Measurements from ENCODE around the gene EHMT1. TPM values are rescaled to one million over a fixed set of nuclear protein-coding genes. Genes with fewer than 3 reads are reported as not detected.

The EHMT1 gene
- total RNA-seq, 1 donor from 2014 or later, result 64.5 TPM

GRCh38 chr9:137705443-137705863 is 86.6 kb downstream of the EHMT1 start:
- peaks cover 13% of the 10 kb centered on the region for H3K4me1 Mint-ChIP-seq (ENCODE audit: low read depth, unreplicated experiment)
- FAIRE-seq, result no peak
- no peak overlapping the region for H3K4me2 ChIP-seq (ENCODE audit: low read length)
- H3K36me3 Mint-ChIP-seq (ENCODE audit: low read depth, unreplicated experiment), result peaks cover 15% of the 10 kb centered on the region
- DNase-seq (ENCODE audit: low read depth), result no peak
- H3K9me3 Mint-ChIP-seq (ENCODE audit: unreplicated experiment), result peaks cover 7% of the 10 kb centered on the region
- H3K27ac ChIP-seq (ENCODE audit: low read depth, low read length), result no peak overlapping the region
- H3K27ac Mint-ChIP-seq (ENCODE audit: unreplicated experiment), result no peak overlapping the region
- H3K4me3 Mint-ChIP-seq (ENCODE audit: unreplicated experiment), result no peak overlapping the region
- H2AFZ ChIP-seq (ENCODE audit: low read depth, low read length), result no peak overlapping the region
- no peaks in the 10 kb centered on the region for H3K36me3 ChIP-seq (ENCODE audit: insufficient read depth, low read length)
- H3K4me3 ChIP-seq (ENCODE audit: insufficient read depth, low read depth, low read length), result no peak overlapping the region
- H3K9me3 ChIP-seq (ENCODE audit: insufficient read depth, low read depth, low read length), result peaks cover 9% of the 10 kb centered on the region
- peaks cover 85% of the 10 kb centered on the region for H4K20me1 ChIP-seq (ENCODE audit: insufficient read depth, low read length)
- H3K9ac ChIP-seq (ENCODE audit: low read length), result no peak overlapping the region
- no peaks in the 10 kb centered on the region for H3K27me3 ChIP-seq (ENCODE audit: insufficient read depth, low read length)
- H3K4me1 ChIP-seq (ENCODE audit: insufficient read depth, low read length), result no peaks in the 10 kb centered on the region
- TF ChIP-seq CTCF (IDR thresholded peaks at IDR 0.05; ENCODE audit: insufficient read depth, low read depth, low read length) (no peak), EZH2 (IDR thresholded peaks at IDR 0.05; ENCODE audit: insufficient read depth, low read length) (no peak)
- no peaks in the 10 kb centered on the region for H3K27me3 Mint-ChIP-seq (ENCODE audit: low read depth, unreplicated experiment)
- peaks cover 91% of the 10 kb centered on the region for H3K79me2 ChIP-seq (ENCODE audit: insufficient read depth, low read length)

- Histone ChIP-seq H3K27me3 (ENCODE audit: insufficient read depth, low read length) (no peaks in the 10 kb centered on the region), H2AFZ (ENCODE audit: low read depth, low read length) (no peak overlapping the region), H3K4me3 (ENCODE audit: insufficient read depth, low read depth, low read length) (no peak overlapping the region), H3K36me3 (ENCODE audit: insufficient read depth, low read length) (no peaks in the 10 kb centered on the region), H3K9me3 (ENCODE audit: insufficient read depth, low read depth, low read length) (peaks cover 9% of the 10 kb centered on the region), H3K4me1 (ENCODE audit: insufficient read depth, low read length) (no peaks in the 10 kb centered on the region), H3K9ac (ENCODE audit: low read length) (no peak overlapping the region), H3K79me2 (ENCODE audit: insufficient read depth, low read length) (peaks cover 91% of the 10 kb centered on the region), H4K20me1 (ENCODE audit: insufficient read depth, low read length) (peaks cover 84% of the 10 kb centered on the region), H3K4me2 (ENCODE audit: low read length) (no peak overlapping the region), H3K27ac (ENCODE audit: low read depth, low read length) (no peak overlapping the region)
- Mint-ChIP-seq H3K4me3 (ENCODE audit: unreplicated experiment) (no peak overlapping the region), H3K27me3 (ENCODE audit: low read depth, unreplicated experiment) (no peaks in the 10 kb centered on the region), H3K4me1 (ENCODE audit: low read depth, unreplicated experiment) (peaks cover 13% of the 10 kb centered on the region), H3K36me3 (ENCODE audit: low read depth, unreplicated experiment) (peaks cover 15% of the 10 kb centered on the region), H3K9me3 (ENCODE audit: unreplicated experiment) (peaks cover 7% of the 10 kb centered on the region), H3K27ac (ENCODE audit: unreplicated experiment) (no peak overlapping the region)
- DNase-seq (ENCODE audit: low read depth), result no peak
- TF ChIP-seq EZH2 (IDR thresholded peaks at IDR 0.05; ENCODE audit: insufficient read depth, low read length) (no peak), CTCF (IDR thresholded peaks at IDR 0.05; ENCODE audit: insufficient read depth, low read depth, low read length) (no peak)
- FAIRE-seq, result no peak
Observed at GRCh38 chr9:137705906-137706305, 87.1 kb downstream of the EHMT1 start.

- Histone ChIP-seq H3K4me2 (ENCODE audit: low read length) (no peak overlapping the region), H3K4me3 (ENCODE audit: insufficient read depth, low read depth, low read length) (no peak overlapping the region)
- no peak overlapping the region for H3K27ac Mint-ChIP-seq (ENCODE audit: unreplicated experiment)
Observed at GRCh38 chr9:137707361-137707760, 88.6 kb downstream of the EHMT1 start.

More at GRCh38 chr9:137707361-137707760, 88.6 kb downstream of the EHMT1 start:
- Mint-ChIP-seq H3K9me3 (ENCODE audit: unreplicated experiment) (peaks cover 7% of the 10 kb centered on the region), H3K4me1 (ENCODE audit: low read depth, unreplicated experiment) (peaks cover 13% of the 10 kb centered on the region), H3K36me3 (ENCODE audit: low read depth, unreplicated experiment) (peaks cover 21% of the 10 kb centered on the region), H3K27me3 (ENCODE audit: low read depth, unreplicated experiment) (no peaks in the 10 kb centered on the region), H3K4me3 (ENCODE audit: unreplicated experiment) (no peak overlapping the region)
- DNase-seq (ENCODE audit: low read depth) (no peak), FAIRE-seq (no peak)
- TF ChIP-seq CTCF (IDR thresholded peaks at IDR 0.05; ENCODE audit: insufficient read depth, low read depth, low read length), result no peak
- TF ChIP-seq EZH2 (IDR thresholded peaks at IDR 0.05; ENCODE audit: insufficient read depth, low read length), result no peak
- Histone ChIP-seq H3K36me3 (ENCODE audit: insufficient read depth, low read length) (no peaks in the 10 kb centered on the region), H3K9me3 (ENCODE audit: insufficient read depth, low read depth, low read length) (peaks cover 6% of the 10 kb centered on the region), H3K9ac (ENCODE audit: low read length) (no peak overlapping the region), H3K79me2 (ENCODE audit: insufficient read depth, low read length) (peaks cover 92% of the 10 kb centered on the region), H4K20me1 (ENCODE audit: insufficient read depth, low read length) (peaks cover 89% of the 10 kb centered on the region), H2AFZ (ENCODE audit: low read depth, low read length) (no peak overlapping the region), H3K27ac (ENCODE audit: low read depth, low read length) (no peak overlapping the region), H3K27me3 (ENCODE audit: insufficient read depth, low read length) (no peaks in the 10 kb centered on the region), H3K4me1 (ENCODE audit: insufficient read depth, low read length) (no peaks in the 10 kb centered on the region)

All from astrocyte (in vitro differentiated cells and primary cell).